ENCODE measurements around the gene ZNF787. TPM values are rescaled to one million over a fixed set of nuclear protein-coding genes. Genes with fewer than 3 reads are reported as not detected.

Gene ZNF787
- total RNA-seq, 1 experiment from 2014 or later: 54.6 TPM

- no peaks in the 10 kb centered on the region for H3K27me3 ChIP-seq (ENCODE audit: insufficient read depth, low read length)
- no peak overlapping the region for H3K4ac ChIP-seq (ENCODE audit: low read depth, low read length)
- peak overlapping the region in 1 of 2 experiments; percentile 39; a peak in 1 of 5 replicates for H3K4me3 Mint-ChIP-seq
- H4K5ac ChIP-seq (ENCODE audit: insufficient read length, low read depth, low read length): no peak overlapping the region
- H4K20me1 ChIP-seq (ENCODE audit: control insufficient read depth, insufficient read depth, insufficient read length): peaks cover 3% of the 10 kb centered on the region
- H3K27ac ChIP-seq (ENCODE audit: insufficient read length, low read depth, low read length): no peak overlapping the region
- no peaks in the 10 kb centered on the region for H3K23me2 ChIP-seq (ENCODE audit: insufficient read length, low read depth, low read length, poor library complexity, severe bottlenecking)
- TF ChIP-seq, protein P1, sequence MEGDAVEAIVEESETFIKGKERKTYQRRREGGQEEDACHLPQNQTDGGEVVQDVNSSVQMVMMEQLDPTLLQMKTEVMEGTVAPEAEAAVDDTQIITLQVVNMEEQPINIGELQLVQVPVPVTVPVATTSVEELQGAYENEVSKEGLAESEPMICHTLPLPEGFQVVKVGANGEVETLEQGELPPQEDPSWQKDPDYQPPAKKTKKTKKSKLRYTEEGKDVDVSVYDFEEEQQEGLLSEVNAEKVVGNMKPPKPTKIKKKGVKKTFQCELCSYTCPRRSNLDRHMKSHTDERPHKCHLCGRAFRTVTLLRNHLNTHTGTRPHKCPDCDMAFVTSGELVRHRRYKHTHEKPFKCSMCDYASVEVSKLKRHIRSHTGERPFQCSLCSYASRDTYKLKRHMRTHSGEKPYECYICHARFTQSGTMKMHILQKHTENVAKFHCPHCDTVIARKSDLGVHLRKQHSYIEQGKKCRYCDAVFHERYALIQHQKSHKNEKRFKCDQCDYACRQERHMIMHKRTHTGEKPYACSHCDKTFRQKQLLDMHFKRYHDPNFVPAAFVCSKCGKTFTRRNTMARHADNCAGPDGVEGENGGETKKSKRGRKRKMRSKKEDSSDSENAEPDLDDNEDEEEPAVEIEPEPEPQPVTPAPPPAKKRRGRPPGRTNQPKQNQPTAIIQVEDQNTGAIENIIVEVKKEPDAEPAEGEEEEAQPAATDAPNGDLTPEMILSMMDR (conservative IDR thresholded peaks at IDR 0.05): no peak
- H2BK5ac ChIP-seq (ENCODE audit: insufficient read length, low read length): no peak overlapping the region
- no peaks in the 10 kb centered on the region for H3K9me3 ChIP-seq (ENCODE audit: control insufficient read depth, low read depth, low read length)
- peaks cover 72% of the 10 kb centered on the region for H3K79me2 ChIP-seq (ENCODE audit: insufficient read depth, low read length)
- no peak overlapping the region for H3K9ac ChIP-seq (ENCODE audit: extremely low read depth, insufficient read length, low read length)
- H3K56ac ChIP-seq (ENCODE audit: insufficient read length, low read depth, low read length): no peak overlapping the region
- H2AFZ ChIP-seq (ENCODE audit: low read length): no peak overlapping the region
- H3K4me2 ChIP-seq (ENCODE audit: insufficient read depth, insufficient read length, low read length): no peak overlapping the region
- peaks cover 61 to 72% of the 10 kb centered on the region in 2 experiments for H3K4me1 Mint-ChIP-seq
- peaks cover 0 to 8% (median 2%) of the 10 kb centered on the region in 3 experiments; a peak in 5 of 7 replicates for H3K36me3 Mint-ChIP-seq (ENCODE audit: insufficient read depth in 1 of 3, low read depth in 3 of 3)
- WGBS (ENCODE audit: extremely low coverage, insufficient read length, low lambda C conversion rate): no CpG with 5 or more reads among the region's 10 CpGs
- H3K27ac Mint-ChIP-seq: peak overlapping the region in 2 of 3 experiments; percentile 73 to 79; a peak in 4 of 7 replicates
- no peak overlapping the region for H3T11ph ChIP-seq (ENCODE audit: low read length)
- no peaks in the 10 kb centered on the region; a peak in 1 of 5 replicates for H3K9me3 Mint-ChIP-seq
- no peak overlapping the region for H3K23ac ChIP-seq (ENCODE audit: insufficient read length, low read depth, low read length)
- no peak overlapping the region for H2BK12ac ChIP-seq (ENCODE audit: insufficient read length, low read depth, low read length)
- no peak overlapping the region for H2BK120ac ChIP-seq (ENCODE audit: low read depth, low read length, poor library complexity, severe bottlenecking)
- H2BK20ac ChIP-seq (ENCODE audit: low read depth, low read length, poor library complexity, severe bottlenecking): no peak overlapping the region
- no peaks in the 10 kb centered on the region for H3K79me1 ChIP-seq (ENCODE audit: insufficient read depth, low read depth, low read length, poor library complexity, severe bottlenecking)
- DNase-seq: no peak
- H3K4me1 ChIP-seq (ENCODE audit: insufficient read depth, low read length): peaks cover 13% of the 10 kb centered on the region
- no peak overlapping the region for H2AK5ac ChIP-seq (ENCODE audit: insufficient read length, low read length)
- H4K8ac ChIP-seq (replicated peaks; ENCODE audit: insufficient read length, low read depth, low read length): no peak overlapping the region
- no peak overlapping the region for H2BK15ac ChIP-seq (ENCODE audit: low read depth, low read length)
- no peaks in the 10 kb centered on the region for H3K27me3 Mint-ChIP-seq (ENCODE audit: low read depth)
- H3K14ac ChIP-seq (ENCODE audit: insufficient read depth, low read length): peak overlapping the region; percentile 69; the same call in 1 of the 2 replicates
- H4K91ac ChIP-seq (ENCODE audit: insufficient read length, low read depth, low read length): no peak overlapping the region
- no peak overlapping the region for H3K18ac ChIP-seq (ENCODE audit: insufficient read length, low read depth, low read length)
These were observed 8.8 kb downstream of the ZNF787 start for GRCh38 chr19:56112313-56112709.
